Iris pigment epithelial cell (primary cell): Measurements from ENCODE around the gene EFR3B.
"Not testable (repeated sequence)": the region's sequence is repeated elsewhere in the genome, so short reads cannot be mapped to it uniquely, and the experiment has no call there.

Source experiments
- DNase-seq: peaks from one replicate; pipeline ENCODE4 v3.0.0-alpha.2; 2011; ENCODE audit warnings: low read depth

The EFR3B gene

DNA sequence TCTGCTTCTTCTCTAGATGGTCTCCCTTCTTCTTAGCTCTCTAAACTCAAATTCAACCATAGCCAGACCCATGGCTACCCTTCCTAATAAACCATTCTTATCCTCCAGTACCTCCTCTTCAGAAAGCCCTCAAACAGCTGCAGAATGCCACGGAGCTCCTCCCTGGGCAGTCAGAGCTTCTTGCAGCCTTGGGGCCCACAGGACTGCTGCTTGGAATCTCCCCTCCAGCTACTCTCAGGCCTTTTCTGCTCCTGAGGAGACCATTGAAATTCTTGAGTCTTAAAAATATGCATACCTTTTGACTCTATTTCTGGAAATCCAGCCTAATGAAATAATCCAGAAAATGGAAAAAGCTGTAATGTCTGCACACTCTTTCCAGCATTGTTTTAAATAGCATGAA, 30.7 kb downstream of the EFR3B start:
- DNase-seq: no peak

GRCh38 chr2:25073025-25073424, 31.1 kb downstream of the EFR3B start:
- no peak for DNase-seq

DNA sequence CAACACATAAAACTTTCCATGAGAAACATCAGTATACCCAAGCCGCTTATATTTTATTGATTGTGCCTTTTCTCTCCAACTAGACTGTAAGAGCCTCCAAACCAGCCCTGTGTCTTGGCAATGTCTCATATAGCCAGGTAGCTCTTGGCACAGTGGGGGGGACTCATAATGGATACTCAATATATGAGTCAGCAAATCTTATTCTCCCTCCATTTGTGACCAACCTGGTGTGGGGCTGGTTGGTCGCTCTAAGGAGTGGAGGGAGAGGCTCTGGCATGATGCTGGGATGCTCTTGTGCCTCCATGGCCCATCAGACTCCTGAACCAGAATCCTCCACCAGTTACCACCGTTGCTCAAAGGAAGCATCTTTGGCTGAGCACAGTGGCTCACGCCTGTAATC, 32.0 kb downstream of the EFR3B start:
- no peak for DNase-seq

GRCh38 chr2:25074826-25075225, 33.0 kb downstream of the EFR3B start:
- DNase-seq: no peak

DNA sequence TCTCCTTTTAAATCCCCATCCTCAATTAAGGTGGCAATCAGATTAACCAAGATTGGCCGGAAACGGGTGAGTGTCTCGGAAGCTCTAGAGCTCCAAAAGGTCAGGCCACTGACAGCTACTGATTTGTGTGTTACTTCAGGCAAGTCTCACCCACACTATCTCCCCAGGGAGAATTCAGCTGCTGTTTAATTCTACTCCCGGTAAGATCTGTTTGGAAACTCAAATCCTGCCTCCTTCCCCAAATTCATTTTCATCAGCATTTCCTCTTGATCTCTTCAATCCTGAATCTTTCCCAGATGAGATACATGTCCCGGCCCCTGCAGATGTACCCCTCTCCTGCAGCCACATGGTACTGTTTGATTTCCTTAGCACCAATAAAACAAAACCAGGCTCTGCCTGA, 34.9 kb downstream of the EFR3B start:
- DNase-seq: no peak

- DNase-seq: no peak
Observed at GRCh38 chr2:25077789-25078169, 35.9 kb downstream of the EFR3B start.

- peak; percentile 79 for DNase-seq
Observed at GRCh38 chr2:25078170-25079049, 36.5 kb downstream of the EFR3B start.

GRCh38 chr2:25079050-25079635, 37.3 kb downstream of the EFR3B start:
- no peak for DNase-seq

DNA sequence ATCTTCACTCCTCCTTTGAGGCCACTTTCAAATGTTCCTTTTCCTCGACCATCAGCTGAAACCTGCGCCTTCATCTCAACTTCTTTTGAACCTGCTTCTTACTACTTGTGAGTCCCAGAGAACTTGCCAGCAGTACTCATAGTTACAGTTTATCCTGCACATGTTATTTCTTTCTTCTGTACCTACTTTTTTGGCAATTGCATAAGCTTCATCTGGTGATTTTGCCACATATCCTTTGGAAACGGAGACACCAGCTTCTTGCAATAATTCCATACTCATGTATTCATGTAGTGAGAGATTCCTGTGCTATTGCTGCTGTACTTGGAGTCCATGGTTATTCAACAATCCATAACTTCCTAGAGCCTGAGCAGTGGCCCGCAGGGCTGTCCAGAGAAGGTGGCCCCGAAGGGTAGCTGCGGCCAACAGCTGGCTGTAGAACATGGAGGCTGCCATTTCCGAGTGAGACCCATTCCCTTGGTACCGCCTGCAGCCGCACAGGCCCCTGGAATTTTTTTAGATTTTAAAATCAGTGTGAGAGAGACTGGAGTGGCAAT, 39.4 kb downstream of the EFR3B start:
- no peak for DNase-seq

DNA sequence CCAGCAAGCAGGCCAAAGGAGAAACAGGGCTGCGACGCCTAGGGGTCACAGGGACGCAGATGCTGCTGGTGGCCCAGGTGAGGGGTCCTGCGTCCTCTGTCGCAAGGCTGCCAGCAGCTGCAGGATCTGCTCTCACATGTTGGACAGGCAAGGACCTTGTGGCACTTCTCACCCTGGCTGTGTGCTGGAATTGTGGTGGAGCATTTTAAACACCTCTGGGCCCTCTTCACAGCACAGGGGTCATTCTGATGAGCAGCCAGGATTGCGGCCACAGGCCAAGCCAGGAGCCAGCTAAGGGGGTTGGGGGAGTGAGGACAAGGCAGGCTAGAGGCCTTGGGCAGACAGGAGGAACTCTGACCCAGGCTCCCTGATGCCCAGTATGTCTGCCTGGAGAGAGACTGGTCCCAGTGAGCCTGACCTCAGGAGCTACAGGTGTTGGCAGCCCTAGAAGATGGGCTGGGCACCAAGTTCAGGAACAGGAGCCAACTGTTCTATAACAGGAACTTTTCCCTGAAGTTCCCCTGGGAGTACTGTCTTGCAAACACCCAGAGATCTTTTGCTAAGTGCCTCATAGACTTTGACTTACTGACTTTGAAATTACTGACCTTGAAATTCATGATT, 40.2 kb downstream of the EFR3B start:
- no peak for DNase-seq

DNA sequence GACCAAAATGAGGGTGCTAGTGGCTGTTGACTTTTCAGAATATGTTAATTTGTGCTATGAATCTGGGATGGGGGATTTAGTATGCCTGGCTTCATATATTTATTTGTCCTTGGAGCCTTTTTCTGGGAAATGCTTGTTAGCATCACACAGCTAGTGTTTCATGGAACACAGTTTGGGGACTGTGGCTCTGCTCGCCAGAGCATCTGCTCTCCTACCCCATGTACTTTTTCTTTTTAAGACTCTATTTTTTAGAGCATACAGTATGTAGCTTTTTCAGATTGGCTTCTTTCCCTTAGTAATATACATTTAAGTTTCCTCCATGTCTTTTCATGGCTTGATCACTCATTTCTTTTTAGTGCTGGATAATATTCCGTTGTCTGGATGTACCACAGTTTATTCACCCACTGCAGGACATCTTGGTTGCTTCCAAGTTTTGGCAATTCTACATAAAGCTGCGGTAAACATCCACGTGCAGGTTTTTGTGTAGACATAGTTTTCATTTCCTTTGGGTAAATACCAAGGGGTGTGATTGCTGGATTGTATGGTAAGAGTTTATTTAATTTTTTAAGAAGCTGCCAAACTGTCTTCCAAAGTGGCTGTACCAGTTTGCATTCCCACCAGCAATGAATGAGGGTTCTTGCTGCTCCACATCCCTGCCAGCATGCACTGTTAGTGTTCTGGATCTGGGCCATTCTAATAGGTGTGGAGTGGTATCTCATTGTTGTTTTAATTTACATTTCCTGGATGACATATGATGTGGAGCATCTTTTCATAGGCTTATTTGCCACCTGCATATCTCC, 44.1 kb downstream of the EFR3B start:
- no peak for DNase-seq

DNA sequence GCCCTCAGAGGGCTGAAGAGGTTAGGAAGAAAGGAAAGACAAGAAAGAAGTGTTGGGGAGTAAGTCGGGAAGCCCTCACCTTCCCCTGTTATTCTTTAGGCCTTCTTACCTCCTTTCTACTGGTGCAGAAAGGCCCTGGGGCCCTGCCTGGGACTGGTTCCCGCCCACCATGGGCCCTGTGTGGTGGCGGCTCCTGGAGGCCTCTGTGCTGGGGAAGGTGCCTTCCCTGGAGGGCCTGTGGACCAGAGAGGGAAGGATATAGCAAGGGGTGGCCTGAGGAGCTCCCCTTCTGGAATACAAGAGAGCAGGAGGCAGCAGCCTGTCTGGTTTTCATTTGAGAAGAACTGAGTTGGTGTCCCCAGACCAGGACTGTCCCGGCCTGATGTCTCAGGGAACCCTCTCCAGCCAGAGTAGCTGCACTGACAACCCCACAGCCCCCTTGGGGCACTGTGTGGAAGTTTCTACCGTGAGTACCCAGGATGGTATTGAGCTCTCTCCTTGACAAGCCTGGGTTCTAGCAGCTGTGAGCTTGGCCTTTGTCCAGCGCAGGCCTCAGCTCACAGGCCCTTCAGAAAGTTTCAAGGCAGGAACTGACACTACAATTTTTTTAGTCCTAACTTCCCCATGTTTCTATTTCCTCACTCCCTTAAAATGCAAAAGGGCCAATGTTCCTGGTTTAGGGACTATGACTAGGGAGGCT, 47.1 kb downstream of the EFR3B start:
- DNase-seq: no peak

DNA sequence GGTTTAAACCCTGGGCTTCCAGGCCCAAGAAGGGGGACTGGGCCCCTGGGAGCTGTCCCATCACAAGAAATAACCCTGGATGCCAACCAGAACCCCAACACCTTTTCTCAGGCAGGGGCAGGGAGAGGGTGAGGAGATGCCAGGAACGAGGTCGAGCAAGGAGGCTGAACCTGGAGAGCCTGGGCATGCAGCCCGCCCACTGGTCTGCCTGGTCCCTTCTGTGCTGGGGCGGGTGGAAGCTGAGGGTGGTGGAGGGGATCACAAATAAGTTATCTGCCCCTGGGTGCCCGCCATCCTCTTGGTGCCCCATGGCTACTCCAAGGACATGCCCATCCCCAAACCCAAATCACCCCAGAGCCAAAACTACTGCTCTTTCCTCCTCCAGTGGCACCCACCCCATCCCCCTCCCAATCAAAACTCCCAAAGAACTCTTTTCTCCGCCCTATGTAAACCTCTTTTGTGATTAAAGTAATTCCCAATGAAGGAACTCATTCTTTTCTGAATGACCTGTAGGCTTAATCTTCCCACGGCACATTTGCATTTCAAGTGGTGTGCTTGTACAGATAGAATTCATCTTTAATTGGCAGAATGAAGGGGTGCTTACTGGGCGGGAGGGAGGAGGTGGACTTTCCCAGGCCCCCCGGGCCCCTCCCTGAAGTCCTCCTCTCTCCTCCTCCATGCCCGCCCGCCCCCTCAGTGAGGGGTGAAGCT, 47.9 kb downstream of the EFR3B start:
- no peak for DNase-seq

DNA sequence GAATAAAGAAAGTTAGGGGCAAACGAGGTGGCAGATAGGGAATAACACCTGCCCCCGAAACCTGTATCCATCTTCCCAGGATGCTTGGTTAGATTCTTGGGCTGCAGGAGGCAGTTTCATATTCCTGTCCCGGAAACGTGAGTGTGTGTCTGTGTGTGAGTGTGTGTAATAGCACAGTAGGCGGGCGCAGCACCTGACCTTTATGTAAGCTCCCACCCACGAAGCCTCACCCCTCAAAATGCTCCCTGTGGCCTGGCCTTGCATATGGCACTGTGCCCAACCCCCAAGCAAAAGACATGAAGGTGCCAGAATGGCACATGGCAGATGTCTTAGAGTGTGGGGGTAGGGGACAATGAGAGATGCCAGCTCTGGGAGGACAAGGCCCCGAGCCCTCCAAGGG, 48.9 kb downstream of the EFR3B start:
- no peak for DNase-seq

DNA sequence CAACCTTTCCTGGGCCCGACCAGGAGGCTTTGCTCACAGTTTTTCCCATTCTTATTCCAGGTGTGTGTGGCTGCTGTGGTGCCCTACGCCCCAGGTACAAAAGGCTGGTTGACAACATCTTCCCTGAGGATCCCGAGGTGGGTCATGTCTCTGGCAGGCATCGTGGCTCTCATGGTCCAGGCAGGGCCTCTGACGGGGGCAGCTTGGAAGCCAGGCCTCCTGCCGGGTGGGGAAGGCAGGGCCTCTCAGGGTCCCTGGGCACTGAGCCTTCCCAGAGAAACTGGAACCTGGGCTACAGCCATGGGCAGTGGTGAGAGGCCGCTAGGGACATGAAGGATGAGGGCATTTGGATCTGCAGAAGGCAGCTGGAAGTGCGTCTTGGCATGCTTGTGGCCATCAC, 49.4 kb downstream of the EFR3B start:
- DNase-seq: no peak

GRCh38 chr2:25098056-25098455, 56.2 kb downstream of the EFR3B start:
- no peak for DNase-seq

- peak; percentile 70 for DNase-seq
Observed at GRCh38 chr2:25098670-25099486, 57.0 kb downstream of the EFR3B start.

GRCh38 chr2:25102352-25102751, 60.5 kb downstream of the EFR3B start:
- DNase-seq: not testable (repeated sequence)

GRCh38 chr2:25103287-25103871, 61.5 kb downstream of the EFR3B start:
- peak; percentile 86 for DNase-seq

- no peak for DNase-seq
Observed at GRCh38 chr2:25104736-25105135, 62.9 kb downstream of the EFR3B start.
